HEK293 (cell line): ENCODE results near the gene SYTL2.
A peak's percentile ranks its signal among the peaks of the same experiment; 100 is the strongest.
"Not testable (repeated sequence)": the region's sequence is repeated elsewhere in the genome, so short reads cannot be mapped to it uniquely, and the experiment has no call there.

ENCODE experiments used
- CTCF ChIA-PET: fragments of 350-600 bp; formaldehyde crosslinking; extraction: SDS; loops from one replicate; lab custom pipeline; 2021; ENCODE audit warnings: antibody characterized with exemption; lab: Yijun Ruan, JAX
- POLR2A ChIA-PET: fragments of 300-600 bp; formaldehyde crosslinking; extraction: SDS; loops from one replicate; lab custom pipeline; 2020; ENCODE audit warnings: antibody characterized with exemption, inconsistent platforms; lab: Yijun Ruan, JAX
- H3K27ac ChIP-seq: fragments of 200-500 bp; sonication (Bioruptor generic); 2 replicates; pipeline ENCODE4 v1.5.1; 2014; ENCODE audit warnings: low read depth, low read length, control low read depth, inconsistent platforms; ENCODE audit errors: extremely low read depth
- H3K36me3 ChIP-seq, 2 experiments: fragments of 200-500 bp in 1 of 2; sonication (Bioruptor generic) in 1 of 2; 1 replicate in 1 of 2; 2 replicates in 1 of 2; pipeline ENCODE4 v1.5.1; 2014 to 2017; ENCODE audit warnings: inconsistent platforms in 2 of 2, low read length in 2 of 2; ENCODE audit not compliant: control insufficient read depth in 2 of 2, insufficient read depth in 1 of 2
- H3K4me1 ChIP-seq: fragments of 200-500 bp; sonication (Bioruptor generic); 2 replicates; pipeline ENCODE4 v1.5.1; 2014; ENCODE audit warnings: mild to moderate bottlenecking, low read length, inconsistent platforms; ENCODE audit not compliant: control insufficient read depth, insufficient read depth
- H3K4me3 ChIP-seq: 2 replicates; pipeline ENCODE4 v1.5.1; 2011; ENCODE audit warnings: low read depth, mild to moderate bottlenecking, control low read depth, low read length, moderate library complexity
- H3K9me3 ChIP-seq: fragments of 200-500 bp; sonication (Bioruptor generic); 2 replicates; pipeline ENCODE4 v1.5.1; 2014; ENCODE audit warnings: low read depth, low read length, inconsistent platforms; ENCODE audit not compliant: control insufficient read depth, insufficient read depth
- SALL2 ChIP-seq: fragments of 450-650 bp; formaldehyde crosslinking; IDR thresholded peaks from 2 replicates; pipeline ENCODE4 v1.5.0; 2017; ENCODE audit warnings: missing biosample characterization, mild to moderate bottlenecking, missing genetic modification characterization, borderline replicate concordance
- SETDB1 ChIP-seq: IDR thresholded peaks from one replicate; pipeline ENCODE4 v1.6.1; 2017; ENCODE audit warnings: mild to moderate bottlenecking, low read length, moderate library complexity, mixed read lengths; ENCODE audit not compliant: insufficient read length
- SP2 ChIP-seq: fragments of 450-650 bp; formaldehyde crosslinking; IDR thresholded peaks from 2 replicates; pipeline ENCODE4 v1.5.1; 2016; ENCODE audit warnings: missing biosample characterization, missing genetic modification characterization
- ZBTB44 ChIP-seq: fragments of 450-650 bp; IDR thresholded peaks from 2 replicates; pipeline ENCODE4 v1.5.1; 2018; ENCODE audit warnings: missing biosample characterization, mild to moderate bottlenecking, missing genetic modification characterization
- ZBTB8A ChIP-seq: fragments of 450-650 bp; formaldehyde crosslinking; IDR thresholded peaks from 2 replicates; pipeline ENCODE4 v1.5.1; 2016; ENCODE audit warnings: missing biosample characterization, missing genetic modification characterization
- ZNF132 ChIP-seq: fragments of 450-650 bp; formaldehyde crosslinking; IDR thresholded peaks from 2 replicates; pipeline ENCODE4 v1.5.1; 2017; ENCODE audit warnings: missing biosample characterization, missing genetic modification characterization, borderline replicate concordance
- ZNF16 ChIP-seq: fragments of 450-650 bp; formaldehyde crosslinking; IDR thresholded peaks from 2 replicates; pipeline ENCODE4 v1.5.1; 2016; ENCODE audit warnings: low read depth, missing biosample characterization, missing genetic modification characterization
- ZNF169 ChIP-seq: fragments of 450-650 bp; formaldehyde crosslinking; IDR thresholded peaks from 2 replicates; pipeline ENCODE4 v1.5.1; 2016; ENCODE audit warnings: missing biosample characterization, missing genetic modification characterization
- ZNF518A ChIP-seq: fragments of 450-650 bp; formaldehyde crosslinking; conservative IDR thresholded peaks from 2 replicates; pipeline ENCODE4 v1.5.1; 2016; ENCODE audit warnings: low read depth, missing biosample characterization, missing genetic modification characterization

SYTL2 gene

GRCh38 chr11:85810871-85811611 is at the start of gene SYTL2 (continued):
- TF ChIP-seq ZBTB44 (tag by site-specific recombination) (no peak), ZNF518A (no peak)

- H3K9me3 ChIP-seq, H3K36me3 ChIP-seq, POLR2A ChIA-PET, H3K4me3 ChIP-seq, H3K27ac ChIP-seq, H3K4me1 ChIP-seq: not testable (repeated sequence)
- CTCF ChIA-PET, result interaction anchor here (0.6 to 0.9 kb wide), 3 partner anchors 14 to 358 kb away, joined by 3 to 5 read pairs (median 3); no protein-coding TSS in a partner anchor
Observed at GRCh38 chr11:85859541-85859940, 48.6 kb upstream of the SYTL2 start.

- TF ChIP-seq ZNF132 (tag by site-specific recombination) (no peak), SP2 (no peak), ZNF16 (tag by site-specific recombination) (no peak), ZNF169 (tag by site-specific recombination) (no peak), SALL2 (tag by site-specific recombination) (no peak)
- Histone ChIP-seq H3K4me3 (no peak overlapping the region), H3K27ac (no peak overlapping the region), H3K9me3 (no peaks in the 10 kb centered on the region), H3K4me1 (no peaks in the 10 kb centered on the region), H3K36me3 (no peaks in the 10 kb centered on the region)
- CTCF ChIA-PET, result interaction anchor here (0.6 kb wide), 1 partner anchor 514 kb away, joined by 3 read pairs; no protein-coding TSS in a partner anchor
- POLR2A ChIA-PET, result no interaction called here
Observed at GRCh38 chr11:85857098-85857497, 46.2 kb upstream of the SYTL2 start.

GRCh38 chr11:85855341-85855656 is 44.4 kb upstream of the SYTL2 start, which contains the start of gene CCDC83:
Gene CCDC83, plus strand, starts transcription at chr11:85855383. Its CDS starts 9,741 bp downstream, at chr11:85865124.
- POLR2A ChIA-PET, result interaction anchor here (0.8 to 1.1 kb wide), 4 partner anchors 10 to 227 kb away, joined by 3 to 5 read pairs (median 4); partner anchors contain the start of genes CREBZF, PICALM and TMEM126B
- no peaks in the 10 kb centered on the region for H3K36me3 ChIP-seq
- no peak for TF ChIP-seq SETDB1
- 0 out of 2 replicates have a peak, but pooled peaks have one; percentile 18 for TF ChIP-seq ZBTB8A (tag by site-specific recombination)
- TF ChIP-seq, all 188 proteins: peak for 1
- peak within 1 kb of the TSS; percentile 39 for H3K4me3 ChIP-seq
- no peaks in the 10 kb centered on the region for H3K4me1 ChIP-seq
- H3K27ac ChIP-seq, result no peak within 1 kb of the TSS
- CTCF ChIA-PET, result interaction anchor here (0.5 to 2.2 kb wide), 39 partner anchors 9 to 813 kb away, joined by 3 to 26 read pairs (median 4); partner anchors contain the start of genes CCDC89 and SYTL2
- no peaks in the 10 kb centered on the region for H3K9me3 ChIP-seq
